Prostate gland (tissue), 2 donors: ENCODE results near the gene SERPINB2.

Experiments used
- CTCF ChIP-seq, 4 experiments: fragments of 200-600 bp in 2 of 4; fragments of 450-650 bp in 2 of 4; sonication (generic) in 2 of 4; IDR thresholded peaks; 1 replicate in 3 of 4; 2 replicates in 1 of 4; pipeline ENCODE4 v1.5.1; 2016 to 2019; ENCODE audit warnings: antibody characterized with exemption in 4 of 4, mild to moderate bottlenecking in 2 of 4, moderate library complexity in 2 of 4
- POLR2A ChIP-seq: fragments of 450-650 bp; IDR thresholded peaks from one replicate; pipeline ENCODE4 v1.6.1; 2016; ENCODE audit warnings: antibody characterized with exemption, mild to moderate bottlenecking
- POLR2AphosphoS5 ChIP-seq: sonication (generic); formaldehyde crosslinking; IDR thresholded peaks from one replicate; pipeline ENCODE4 v1.6.1; 2017; ENCODE audit warnings: antibody characterized with exemption

- TF ChIP-seq CTCF (IDR thresholded peaks at IDR 0.05) (no peak), POLR2A (no peak), POLR2AphosphoS5 (no peak)
These were observed 9.6 kb downstream of the SERPINB2 start for GRCh38 chr18:63897072-63897471.
